Measurements from ENCODE around the gene TRPM5.
"Not testable (repeated sequence)": the region's sequence is repeated elsewhere in the genome, so short reads cannot be mapped to it uniquely, and the experiment has no call there.

TRPM5 gene, protein sequence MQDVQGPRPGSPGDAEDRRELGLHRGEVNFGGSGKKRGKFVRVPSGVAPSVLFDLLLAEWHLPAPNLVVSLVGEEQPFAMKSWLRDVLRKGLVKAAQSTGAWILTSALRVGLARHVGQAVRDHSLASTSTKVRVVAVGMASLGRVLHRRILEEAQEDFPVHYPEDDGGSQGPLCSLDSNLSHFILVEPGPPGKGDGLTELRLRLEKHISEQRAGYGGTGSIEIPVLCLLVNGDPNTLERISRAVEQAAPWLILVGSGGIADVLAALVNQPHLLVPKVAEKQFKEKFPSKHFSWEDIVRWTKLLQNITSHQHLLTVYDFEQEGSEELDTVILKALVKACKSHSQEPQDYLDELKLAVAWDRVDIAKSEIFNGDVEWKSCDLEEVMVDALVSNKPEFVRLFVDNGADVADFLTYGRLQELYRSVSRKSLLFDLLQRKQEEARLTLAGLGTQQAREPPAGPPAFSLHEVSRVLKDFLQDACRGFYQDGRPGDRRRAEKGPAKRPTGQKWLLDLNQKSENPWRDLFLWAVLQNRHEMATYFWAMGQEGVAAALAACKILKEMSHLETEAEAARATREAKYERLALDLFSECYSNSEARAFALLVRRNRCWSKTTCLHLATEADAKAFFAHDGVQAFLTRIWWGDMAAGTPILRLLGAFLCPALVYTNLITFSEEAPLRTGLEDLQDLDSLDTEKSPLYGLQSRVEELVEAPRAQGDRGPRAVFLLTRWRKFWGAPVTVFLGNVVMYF (N-terminal part only)

DNA sequence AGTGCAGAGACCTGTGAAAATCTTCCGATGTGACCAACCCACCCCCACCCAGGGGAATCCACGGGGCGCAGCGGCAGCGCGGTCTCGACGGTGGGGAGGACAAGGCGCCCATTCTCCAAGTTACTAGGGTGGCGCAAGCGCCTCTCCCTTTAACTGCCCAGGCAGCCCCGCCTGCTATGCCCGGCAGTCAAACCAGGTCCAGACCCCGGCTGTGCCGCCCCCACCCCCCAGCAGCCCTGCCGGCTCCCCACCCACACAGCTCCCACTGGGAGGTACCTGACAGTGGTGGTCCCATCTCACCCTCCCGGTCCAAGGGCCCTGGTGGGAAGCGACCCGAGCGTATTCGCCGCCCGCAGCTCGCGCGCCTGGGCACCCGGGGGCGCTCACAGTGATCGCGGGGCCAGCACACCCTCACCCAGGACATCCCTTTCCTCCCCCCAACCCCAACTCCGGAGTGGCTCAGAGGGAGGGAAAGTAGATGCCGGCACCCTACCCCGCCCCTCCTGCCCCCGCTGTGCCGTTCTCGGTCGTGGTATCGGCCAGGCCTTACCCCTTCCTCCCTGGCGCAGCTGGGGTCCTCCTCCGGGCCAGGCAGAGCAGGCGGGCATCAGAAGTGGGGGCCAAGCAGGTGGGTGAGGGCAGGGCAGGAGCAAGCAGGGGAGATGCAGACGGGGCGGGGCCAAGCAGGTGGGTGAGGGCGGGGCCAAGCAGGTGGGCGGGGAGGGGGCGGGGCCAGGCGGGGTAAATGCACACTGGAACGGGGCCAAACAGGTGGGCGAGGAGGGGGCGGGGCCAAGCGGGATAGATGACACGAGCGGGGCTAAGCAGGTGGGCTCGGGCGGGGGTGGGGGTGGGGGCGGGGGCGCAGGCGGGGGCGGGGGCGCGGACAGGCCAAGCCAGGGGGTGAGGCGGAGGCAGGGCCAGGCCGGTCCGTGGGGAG is at the start of gene TRPM5:
TSS of gene TRPM5 (minus strand) at position 634 of the 940 bp plus-strand sequence. CDS start 21,478 bp downstream, outside the sequence.
- ATAC-seq (peak; percentile 3), DNase-seq (peak; percentile 75)
- no peaks in the 10 kb centered on the region for H3K36me3 Mint-ChIP-seq (ENCODE audit: low read depth)
- H3K4me3 Mint-ChIP-seq, result peak within 1 kb of the TSS; percentile 82
- no peaks in the 10 kb centered on the region for H3K9me3 Mint-ChIP-seq
- peaks cover 30% of the 10 kb centered on the region for H3K4me1 Mint-ChIP-seq
- peak within 1 kb of the TSS; percentile 49 for H3K27ac Mint-ChIP-seq
- H3K27me3 Mint-ChIP-seq, result peaks cover 4% of the 10 kb centered on the region

DNA sequence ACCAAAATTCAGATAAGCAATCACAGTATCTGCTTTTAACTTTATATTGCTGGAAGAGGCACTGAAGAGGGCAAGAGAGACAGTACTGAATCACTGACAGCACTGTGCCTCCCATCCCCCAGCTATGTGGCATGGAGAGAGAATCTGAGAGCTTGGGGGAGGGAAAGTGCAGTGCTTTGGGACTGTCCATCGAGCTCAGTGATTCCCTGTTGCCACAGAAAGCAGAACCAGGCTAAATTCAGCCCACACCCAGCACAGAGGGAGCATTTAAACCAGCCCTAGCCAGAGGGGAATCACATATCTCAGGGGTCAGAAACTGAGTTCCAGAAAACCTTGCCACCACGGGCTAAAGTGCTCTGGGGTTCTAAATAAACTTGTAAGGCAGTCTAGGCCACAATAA is 44.8 kb upstream of the TRPM5 start:
- no peak overlapping the region for H3K27ac Mint-ChIP-seq
- H3K9me3 Mint-ChIP-seq, result peaks cover 54% of the 10 kb centered on the region

DNA sequence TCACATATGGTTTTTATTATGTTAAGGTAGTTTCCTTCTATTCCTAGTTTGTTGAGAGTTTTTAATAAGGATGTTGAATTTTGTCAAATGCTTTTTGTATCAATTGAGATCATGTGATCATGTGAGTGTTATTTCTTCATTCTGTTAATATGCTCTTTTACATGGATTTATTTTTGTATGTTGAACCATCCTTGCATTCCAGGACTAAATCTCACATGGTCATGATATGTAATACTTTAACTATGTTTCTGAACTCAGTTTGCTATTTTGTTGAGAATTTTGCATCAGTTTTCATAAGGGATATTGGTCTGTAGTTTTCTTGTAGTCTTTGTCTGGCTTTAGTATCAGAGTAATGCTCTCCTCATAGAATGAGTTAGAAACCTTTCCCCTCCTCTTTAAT is 43.7 kb upstream of the TRPM5 start:
- Mint-ChIP-seq H3K4me3 (no peak overlapping the region), H3K9me3 (peaks cover 52% of the 10 kb centered on the region), H3K4me1 (no peaks in the 10 kb centered on the region), H3K27ac (no peak overlapping the region), H3K36me3 (ENCODE audit: low read depth) (peaks cover 41% of the 10 kb centered on the region), H3K27me3 (no peaks in the 10 kb centered on the region)
- ATAC-seq (no peak), DNase-seq (no peak)

More for the DNA sequence above, 44.8 kb upstream of the TRPM5 start:
- ATAC-seq, result no peak
- Mint-ChIP-seq H3K36me3 (ENCODE audit: low read depth) (peaks cover 41% of the 10 kb centered on the region), H3K4me1 (no peaks in the 10 kb centered on the region), H3K27me3 (no peaks in the 10 kb centered on the region), H3K4me3 (no peak overlapping the region)
- DNase-seq, result no peak

DNA sequence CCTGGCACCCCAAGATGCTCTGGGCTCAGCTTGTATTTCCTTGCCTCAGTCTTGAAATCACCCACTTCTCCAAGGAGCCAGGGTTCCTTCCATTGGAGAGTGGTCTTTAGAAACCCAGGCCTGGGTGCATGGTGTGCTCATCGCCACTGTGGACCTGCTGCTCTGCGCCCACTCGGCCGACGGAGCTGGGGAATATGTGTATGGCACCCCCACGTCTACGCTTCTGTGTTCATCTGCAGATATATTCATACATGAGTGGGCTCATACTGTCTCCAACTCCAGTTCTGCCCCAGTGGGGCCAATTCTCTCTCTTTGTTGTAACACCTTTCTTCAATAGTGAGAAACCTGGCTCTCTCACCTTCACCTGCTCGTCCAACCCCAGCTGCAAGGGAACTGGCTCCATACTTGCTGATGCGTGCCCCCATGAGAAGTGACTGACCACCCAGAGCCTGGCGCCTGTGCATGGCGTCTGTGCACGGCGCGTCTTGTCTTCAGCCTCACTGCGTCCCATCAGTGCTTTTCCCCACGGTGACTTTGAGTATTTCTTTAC is 40.3 kb upstream of the TRPM5 start:
- peaks cover 49% of the 10 kb centered on the region for H3K9me3 Mint-ChIP-seq
- no peak for DNase-seq
- ATAC-seq, result no peak
- peaks cover 45% of the 10 kb centered on the region for H3K36me3 Mint-ChIP-seq (ENCODE audit: low read depth)
- H3K4me3 Mint-ChIP-seq, result no peak overlapping the region
- no peaks in the 10 kb centered on the region for H3K27me3 Mint-ChIP-seq
- no peak overlapping the region for H3K27ac Mint-ChIP-seq
- peaks cover 24% of the 10 kb centered on the region for H3K4me1 Mint-ChIP-seq

DNA sequence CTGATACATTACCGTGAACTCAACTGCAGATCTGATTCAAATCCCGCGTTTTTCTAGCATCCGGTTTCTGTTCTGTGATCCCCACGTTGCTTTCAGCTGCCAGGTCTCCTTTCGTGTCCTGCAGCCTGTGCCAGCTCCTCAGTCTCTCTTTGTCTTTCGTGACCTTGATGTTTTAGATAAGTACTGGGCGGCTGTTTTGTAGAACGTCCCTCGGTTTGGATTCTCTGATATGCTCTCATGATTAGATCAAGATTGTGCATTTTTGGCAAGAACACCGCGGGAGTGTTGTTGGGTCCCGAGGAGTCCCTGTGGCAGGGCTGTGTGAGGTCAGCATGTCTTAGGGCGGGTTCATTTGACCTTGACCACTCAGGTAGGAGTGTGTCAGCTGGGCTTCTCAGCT is 39.1 kb upstream of the TRPM5 start:
- ATAC-seq (no peak), DNase-seq (no peak)
- Mint-ChIP-seq H3K4me3 (no peak overlapping the region), H3K9me3 (peaks cover 45% of the 10 kb centered on the region), H3K27ac (no peak overlapping the region), H3K27me3 (no peaks in the 10 kb centered on the region), H3K36me3 (ENCODE audit: low read depth) (peaks cover 43% of the 10 kb centered on the region), H3K4me1 (peaks cover 24% of the 10 kb centered on the region)

DNA sequence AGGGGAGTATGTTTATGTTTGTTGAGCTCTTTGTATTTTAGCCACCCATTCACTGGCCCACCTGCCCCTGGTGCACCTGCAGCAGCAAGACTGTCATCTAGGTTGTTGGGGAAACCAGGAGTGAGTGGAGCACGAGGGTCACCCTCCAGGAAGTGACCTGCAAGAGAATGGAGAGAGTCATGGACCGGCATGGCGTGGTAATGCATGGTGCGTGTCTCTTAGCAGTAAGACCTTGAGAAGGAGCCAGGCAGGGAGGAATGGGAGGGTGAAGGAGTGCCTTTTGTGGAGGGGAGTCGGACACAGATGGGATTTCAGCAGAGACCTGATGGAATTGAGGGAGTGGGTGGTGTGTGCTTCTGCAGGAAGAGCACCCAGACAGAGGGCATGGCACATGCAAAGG is 38.4 kb upstream of the TRPM5 start:
- ATAC-seq, result no peak
- H3K4me3 Mint-ChIP-seq, result no peak overlapping the region
- H3K4me1 Mint-ChIP-seq, result peaks cover 24% of the 10 kb centered on the region
- peaks cover 42% of the 10 kb centered on the region for H3K36me3 Mint-ChIP-seq (ENCODE audit: low read depth)
- H3K27ac Mint-ChIP-seq, result no peak overlapping the region
- H3K9me3 Mint-ChIP-seq, result peaks cover 45% of the 10 kb centered on the region
- DNase-seq, result no peak
- no peaks in the 10 kb centered on the region for H3K27me3 Mint-ChIP-seq

DNA sequence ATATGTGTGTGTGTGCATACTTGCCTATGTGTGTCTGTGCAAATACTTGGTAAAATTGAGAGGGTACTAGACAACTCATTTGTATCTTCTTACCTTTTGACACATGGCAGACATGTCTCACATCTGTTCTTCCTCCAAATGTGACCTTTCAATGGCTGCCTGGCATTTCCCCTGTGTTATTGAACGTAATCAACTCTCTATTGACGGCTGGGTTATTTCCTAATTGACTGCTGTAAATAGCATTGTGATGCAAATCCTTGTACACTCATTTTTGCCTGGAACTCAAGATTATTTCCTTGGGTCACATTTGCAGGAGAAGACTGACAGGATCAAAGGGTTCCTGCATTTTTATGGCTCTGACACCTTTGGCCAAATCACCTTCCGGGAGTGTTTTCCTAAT is 37.9 kb upstream of the TRPM5 start:
- Mint-ChIP-seq H3K4me3 (no peak overlapping the region), H3K27ac (no peak overlapping the region), H3K27me3 (no peaks in the 10 kb centered on the region), H3K9me3 (peaks cover 43% of the 10 kb centered on the region), H3K4me1 (peaks cover 24% of the 10 kb centered on the region), H3K36me3 (ENCODE audit: low read depth) (peaks cover 42% of the 10 kb centered on the region)
- ATAC-seq, result no peak
- no peak for DNase-seq

DNA sequence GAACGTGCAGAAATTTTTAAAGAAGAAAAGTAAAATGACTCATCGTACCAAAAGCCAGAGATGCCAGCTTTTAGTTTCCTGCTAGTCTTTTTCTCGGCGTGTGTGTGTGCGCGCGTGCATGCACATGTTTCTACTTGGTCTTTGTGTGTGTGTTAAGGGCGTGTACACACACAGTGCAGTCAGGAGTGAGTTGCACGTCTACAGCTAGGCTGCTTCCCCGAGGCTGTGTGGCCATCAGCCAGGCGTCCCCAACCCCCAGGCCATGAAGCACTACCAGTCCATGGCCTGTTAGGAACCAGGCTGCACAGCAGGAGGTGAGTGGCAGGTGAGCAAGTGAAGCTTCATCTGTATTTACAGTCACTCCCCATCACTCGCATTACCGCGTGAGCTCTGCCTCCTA is 36.9 kb upstream of the TRPM5 start:
- Mint-ChIP-seq H3K9me3 (peaks cover 35% of the 10 kb centered on the region), H3K27me3 (no peaks in the 10 kb centered on the region), H3K27ac (peak overlapping the region; percentile 61), H3K4me1 (peaks cover 24% of the 10 kb centered on the region), H3K4me3 (peak overlapping the region; percentile 66), H3K36me3 (ENCODE audit: low read depth) (peaks cover 38% of the 10 kb centered on the region)
- ATAC-seq (peak; percentile 55), DNase-seq (no peak)

DNA sequence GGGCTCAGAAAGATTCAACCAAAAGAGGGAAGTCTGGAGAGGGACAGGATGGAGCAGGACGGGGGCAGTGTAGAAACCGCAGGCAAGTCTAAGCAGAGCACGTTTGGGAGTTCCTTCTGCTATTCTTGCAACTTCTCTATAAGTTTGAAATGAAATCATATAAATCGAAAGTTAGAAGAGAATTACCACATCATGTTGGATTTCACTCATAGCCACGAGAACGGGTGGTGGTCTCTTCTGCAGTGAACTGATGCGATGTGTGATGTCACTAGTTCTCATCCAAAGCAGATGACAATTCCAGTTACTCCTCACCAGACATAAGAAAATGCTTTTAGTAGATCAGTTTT is 36.5 kb upstream of the TRPM5 start:
- H3K9me3 Mint-ChIP-seq, result peaks cover 31% of the 10 kb centered on the region
- peak overlapping the region; percentile 61 for H3K27ac Mint-ChIP-seq
- peaks cover 35% of the 10 kb centered on the region for H3K36me3 Mint-ChIP-seq (ENCODE audit: low read depth)
- DNase-seq, result no peak
- peak; percentile 70 for ATAC-seq
- H3K4me3 Mint-ChIP-seq, result peak overlapping the region; percentile 66
- peaks cover 24% of the 10 kb centered on the region for H3K4me1 Mint-ChIP-seq
- H3K27me3 Mint-ChIP-seq, result no peaks in the 10 kb centered on the region

DNA sequence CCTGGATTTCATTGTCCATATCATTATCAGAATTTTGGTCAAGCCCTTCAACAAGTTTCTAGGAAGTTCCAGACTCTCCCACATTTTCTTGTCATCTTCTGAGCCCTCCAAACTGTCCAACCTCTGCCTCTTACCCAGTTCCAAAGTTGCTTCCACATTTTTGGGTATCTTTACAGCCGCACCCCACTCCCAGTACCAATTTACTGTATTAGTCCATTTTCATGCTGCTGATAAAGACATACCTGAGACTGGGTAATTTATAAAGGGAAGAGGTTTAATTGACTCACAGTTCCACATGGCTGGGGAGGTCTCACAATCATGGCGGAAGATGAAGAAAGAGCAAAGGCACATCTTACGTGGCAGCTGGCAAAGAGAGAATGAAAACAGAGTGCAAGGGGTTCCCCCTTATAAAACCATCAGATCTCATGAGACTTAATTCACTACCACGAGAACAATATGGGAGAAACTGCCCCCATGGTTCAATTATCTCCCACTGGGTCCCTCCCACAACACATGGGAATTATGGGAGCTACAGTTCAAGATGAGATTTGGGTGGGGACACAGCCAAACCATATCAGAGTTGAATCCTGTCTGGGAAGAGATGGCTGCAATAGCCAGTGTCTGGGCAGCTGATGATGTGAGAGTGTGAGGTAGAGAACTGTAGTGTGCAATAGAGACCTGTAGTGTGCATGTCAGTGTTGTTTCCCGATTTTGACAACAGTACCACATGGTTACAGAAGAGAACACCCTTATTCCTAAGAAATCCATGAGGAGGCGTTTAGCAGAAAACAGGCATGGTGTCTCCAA is 36.0 kb upstream of the TRPM5 start:
- Mint-ChIP-seq H3K4me1 (peaks cover 24% of the 10 kb centered on the region), H3K4me3 (peak overlapping the region; percentile 66), H3K9me3 (peaks cover 25% of the 10 kb centered on the region), H3K36me3 (ENCODE audit: low read depth) (peaks cover 29% of the 10 kb centered on the region), H3K27ac (peak overlapping the region; percentile 61)
- H3K27me3 Mint-ChIP-seq, ATAC-seq, DNase-seq: not testable (repeated sequence)

DNA sequence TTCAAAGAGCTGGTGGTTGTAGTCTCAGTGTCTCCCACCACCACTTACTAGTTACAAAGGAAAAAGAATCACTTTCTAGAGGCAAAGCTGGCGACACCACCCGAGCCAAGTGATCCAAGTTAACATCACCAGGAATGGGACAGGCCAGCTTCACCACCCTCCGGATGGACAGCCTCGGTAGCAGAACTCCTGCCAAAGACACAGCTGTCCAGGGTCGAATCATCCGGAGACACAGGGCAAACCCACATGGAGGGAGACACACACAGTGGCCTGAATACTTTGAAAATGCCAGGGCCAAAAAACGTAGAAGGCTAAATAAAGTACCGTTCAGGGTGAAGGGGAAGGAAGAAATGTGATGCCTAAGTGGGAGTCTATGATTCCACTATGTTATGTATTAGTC is 33.6 kb upstream of the TRPM5 start:
- no peak for DNase-seq
- peaks cover 24% of the 10 kb centered on the region for H3K4me1 Mint-ChIP-seq
- H3K4me3 Mint-ChIP-seq, result no peak overlapping the region
- peaks cover 28% of the 10 kb centered on the region for H3K36me3 Mint-ChIP-seq (ENCODE audit: low read depth)
- no peak overlapping the region for H3K27ac Mint-ChIP-seq
- H3K27me3 Mint-ChIP-seq, result peaks cover 1% of the 10 kb centered on the region
- ATAC-seq, result no peak
- peaks cover 23% of the 10 kb centered on the region for H3K9me3 Mint-ChIP-seq

DNA sequence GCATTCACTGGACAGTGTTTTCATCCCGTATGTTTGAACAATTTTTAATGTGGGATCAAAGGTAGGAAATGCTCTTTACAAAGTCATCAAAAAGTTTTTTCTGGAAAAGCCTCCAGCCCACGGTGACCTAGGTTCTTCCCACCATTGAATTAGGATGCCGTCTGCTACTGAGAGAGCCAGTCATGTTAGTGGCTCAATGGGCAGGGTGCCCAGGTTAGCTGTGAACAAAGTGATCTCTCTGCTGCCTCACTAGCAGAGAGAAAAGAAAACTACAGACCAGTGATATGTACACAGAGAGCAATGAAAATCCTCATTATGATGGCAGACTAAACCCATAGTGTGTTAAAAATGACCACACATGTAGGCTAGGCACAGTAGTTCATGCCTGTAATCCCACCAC is 32.9 kb upstream of the TRPM5 start:
- H3K27me3 Mint-ChIP-seq, result peaks cover 1% of the 10 kb centered on the region
- H3K4me3 Mint-ChIP-seq, result no peak overlapping the region
- ATAC-seq (no peak), DNase-seq (no peak)
- peaks cover 23% of the 10 kb centered on the region for H3K9me3 Mint-ChIP-seq
- H3K36me3 Mint-ChIP-seq (ENCODE audit: low read depth), result peaks cover 28% of the 10 kb centered on the region
- no peak overlapping the region for H3K27ac Mint-ChIP-seq
- peaks cover 23% of the 10 kb centered on the region for H3K4me1 Mint-ChIP-seq

DNA sequence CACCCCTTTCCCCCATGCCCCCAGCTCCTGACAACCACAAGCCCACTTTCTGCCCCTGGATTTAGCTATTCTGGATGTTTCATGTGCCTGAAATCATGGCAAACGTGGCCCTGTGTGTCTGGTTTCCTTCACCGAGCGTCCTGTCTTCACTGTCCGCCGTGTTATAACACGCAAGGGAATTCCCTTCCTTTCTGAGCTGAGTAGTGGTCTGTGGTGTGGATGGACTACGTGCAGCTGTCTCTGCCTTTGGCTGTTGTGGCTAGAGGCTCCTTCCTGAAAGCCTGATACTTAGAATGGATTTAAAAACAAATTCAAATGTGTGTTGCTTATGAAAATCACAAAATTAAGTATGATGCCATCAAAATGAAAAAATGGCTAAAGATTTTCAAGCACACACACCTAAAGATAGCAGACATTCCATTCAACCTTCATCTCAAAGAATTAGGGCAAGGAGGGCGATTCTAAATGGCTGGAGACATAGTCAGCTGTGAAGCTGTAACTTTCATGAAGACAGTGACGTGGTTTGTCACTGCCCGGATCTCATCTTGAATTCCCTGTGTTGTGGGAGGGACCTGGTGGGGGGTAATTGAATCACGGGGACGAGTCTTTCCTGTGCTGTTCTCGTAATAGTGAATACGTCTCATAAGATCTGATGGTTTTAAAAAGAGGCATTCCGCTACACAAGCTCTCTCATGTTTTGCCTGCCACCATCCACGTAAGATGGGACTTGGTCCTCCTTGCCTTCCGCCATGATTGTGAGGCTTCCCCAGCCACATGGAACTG is 31.0 kb upstream of the TRPM5 start:
- Mint-ChIP-seq H3K27me3 (peaks cover 1% of the 10 kb centered on the region), H3K27ac (no peak overlapping the region), H3K36me3 (ENCODE audit: low read depth) (peaks cover 25% of the 10 kb centered on the region), H3K9me3 (peaks cover 20% of the 10 kb centered on the region), H3K4me1 (peaks cover 8% of the 10 kb centered on the region), H3K4me3 (no peak overlapping the region)
- no peak for ATAC-seq
- no peak for DNase-seq
